Neutrophil (primary cell): ENCODE measurements around the gene NID1.

Experiments
- H3K27ac ChIP-seq: fragments of 200-600 bp; sonication (generic); 2 replicates; pipeline ENCODE4 v1.5.1; 2016; ENCODE audit warnings: mild to moderate bottlenecking, moderate library complexity
- H3K27me3 ChIP-seq: fragments of 200-600 bp; sonication (generic); 2 replicates; pipeline ENCODE4 v1.6.0; 2016; ENCODE audit warnings: mild to moderate bottlenecking
- H3K36me3 ChIP-seq: fragments of 200-600 bp; sonication (generic); 2 replicates; pipeline ENCODE4 v1.5.1; 2017
- H3K4me1 ChIP-seq, 2 experiments: fragments of 200-600 bp in 1 of 2; sonication (generic) in 1 of 2; 1 replicate in 1 of 2; 2 replicates in 1 of 2; pipeline versions ENCODE4 v1.5.1 to v1.6.1; 2013 to 2016; ENCODE audit warnings: low read depth in 1 of 2, low read length in 1 of 2, mild to moderate bottlenecking in 1 of 2, moderate library complexity in 1 of 2; ENCODE audit not compliant: control insufficient read depth in 1 of 2, insufficient read depth in 1 of 2
- H3K4me3 ChIP-seq, 2 experiments: fragments of 200-600 bp in 1 of 2; sonication (generic) in 1 of 2; 1 replicate in 1 of 2; 2 replicates in 1 of 2; pipeline ENCODE4 v1.5.1; 2013 to 2016; ENCODE audit warnings: low read depth in 1 of 2, low read length in 1 of 2, mild to moderate bottlenecking in 1 of 2, moderate library complexity in 1 of 2
- H3K9me3 ChIP-seq: fragments of 200-600 bp; sonication (generic); 2 replicates; pipeline ENCODE4 v1.5.1; 2016
- CTCF ChIP-seq: fragments of 200-600 bp; sonication (generic); IDR thresholded peaks from 2 replicates; pipeline ENCODE4 v1.5.1; 2016; ENCODE audit warnings: antibody characterized with exemption

NID1 gene

GRCh38 chr1:236025836-236026235 lies 39.1 kb downstream of the NID1 start:
- H3K27ac ChIP-seq, result no peak overlapping the region
- H3K27me3 ChIP-seq, result no peaks in the 10 kb centered on the region
- no peak for TF ChIP-seq CTCF
- H3K4me3 ChIP-seq, result no peak overlapping the region
- no peaks in the 10 kb centered on the region for H3K9me3 ChIP-seq
- H3K36me3 ChIP-seq, result no peaks in the 10 kb centered on the region
- no peaks in the 10 kb centered on the region for H3K4me1 ChIP-seq

GRCh38 chr1:236024641-236025040 lies 40.2 kb downstream of the NID1 start:
- Histone ChIP-seq H3K4me1 (no peaks in the 10 kb centered on the region), H3K4me3 (no peak overlapping the region), H3K27me3 (no peaks in the 10 kb centered on the region), H3K27ac (no peak overlapping the region), H3K9me3 (no peaks in the 10 kb centered on the region), H3K36me3 (no peaks in the 10 kb centered on the region)
- no peak for TF ChIP-seq CTCF

GRCh38 chr1:236023926-236024565 lies 40.8 kb downstream of the NID1 start:
- H3K4me1 ChIP-seq, result no peaks in the 10 kb centered on the region
- H3K27ac ChIP-seq, result no peak overlapping the region
- no peaks in the 10 kb centered on the region for H3K9me3 ChIP-seq
- no peak overlapping the region for H3K4me3 ChIP-seq
- no peak for TF ChIP-seq CTCF
- no peaks in the 10 kb centered on the region for H3K36me3 ChIP-seq
- no peaks in the 10 kb centered on the region for H3K27me3 ChIP-seq

GRCh38 chr1:236021424-236022135 lies 43.3 kb downstream of the NID1 start:
- no peak for TF ChIP-seq CTCF
- Histone ChIP-seq H3K4me1 (no peaks in the 10 kb centered on the region), H3K27me3 (no peaks in the 10 kb centered on the region), H3K36me3 (no peaks in the 10 kb centered on the region), H3K9me3 (no peaks in the 10 kb centered on the region), H3K27ac (no peak overlapping the region), H3K4me3 (no peak overlapping the region)

- no peak overlapping the region for H3K27ac ChIP-seq
- H3K9me3 ChIP-seq, result no peaks in the 10 kb centered on the region
- no peak for TF ChIP-seq CTCF
- no peak overlapping the region for H3K4me3 ChIP-seq
- H3K36me3 ChIP-seq, result no peaks in the 10 kb centered on the region
- H3K27me3 ChIP-seq, result no peaks in the 10 kb centered on the region
- H3K4me1 ChIP-seq, result no peaks in the 10 kb centered on the region
Measured at GRCh38 chr1:236020359-236021219, 44.3 kb downstream of the NID1 start.
